HEK293T (cell line): ENCODE measurements around the gene TRAPPC10.

ENCODE experiments used
- ARNT ChIP-seq: fragments of 450-650 bp; IDR thresholded peaks from 2 replicates; pipeline ENCODE4 v1.6.1; 2017; ENCODE audit warnings: mild to moderate bottlenecking
- BHLHE40 ChIP-seq: fragments of 450-650 bp; IDR thresholded peaks from 2 replicates; pipeline ENCODE4 v1.6.1; 2016; ENCODE audit warnings: mild to moderate bottlenecking, moderate library complexity, borderline replicate concordance
- ELF4 ChIP-seq: fragments of 450-650 bp; IDR thresholded peaks from 2 replicates; pipeline ENCODE4 v1.6.1; 2017; ENCODE audit warnings: antibody characterized with exemption
- FOXA1 ChIP-seq: fragments of 450-650 bp; IDR thresholded peaks from 2 replicates; pipeline ENCODE4 v1.6.1; 2016; ENCODE audit warnings: mild to moderate bottlenecking
- FOXK2 ChIP-seq: fragments of 450-650 bp; IDR thresholded peaks from 2 replicates; pipeline ENCODE4 v1.6.1; 2016; ENCODE audit warnings: mild to moderate bottlenecking
- FOXM1 ChIP-seq: fragments of 450-650 bp; IDR thresholded peaks from 2 replicates; pipeline ENCODE4 v1.6.1; 2017; ENCODE audit warnings: mild to moderate bottlenecking, borderline replicate concordance
- HDGF ChIP-seq: fragments of 450-650 bp; IDR thresholded peaks from 2 replicates; pipeline ENCODE4 v1.6.1; 2017; ENCODE audit warnings: antibody characterized with exemption, borderline replicate concordance
- L3MBTL2 ChIP-seq: fragments of 450-650 bp; conservative IDR thresholded peaks from 2 replicates; pipeline ENCODE4 v1.6.1; 2016; ENCODE audit warnings: mild to moderate bottlenecking
- LEF1 ChIP-seq: fragments of 450-650 bp; IDR thresholded peaks from 2 replicates; pipeline ENCODE4 v1.6.1; 2017; ENCODE audit warnings: mild to moderate bottlenecking, borderline replicate concordance
- NFRKB ChIP-seq: fragments of 450-650 bp; IDR thresholded peaks from 2 replicates; pipeline ENCODE4 v1.6.1; 2016; ENCODE audit warnings: mild to moderate bottlenecking, moderate library complexity
- SP1 ChIP-seq: fragments of 450-650 bp; IDR thresholded peaks from 2 replicates; pipeline ENCODE4 v1.6.1; 2017
- SUZ12 ChIP-seq: fragments of 450-650 bp; IDR thresholded peaks from 2 replicates; pipeline ENCODE4 v1.6.1; 2016; ENCODE audit warnings: mild to moderate bottlenecking
- TARDBP ChIP-seq: fragments of 450-650 bp; IDR thresholded peaks from 2 replicates; pipeline ENCODE4 v1.6.1; 2016
- ZNF384 ChIP-seq: fragments of 450-650 bp; IDR thresholded peaks from 2 replicates; pipeline ENCODE4 v1.6.1; 2016

DNA sequence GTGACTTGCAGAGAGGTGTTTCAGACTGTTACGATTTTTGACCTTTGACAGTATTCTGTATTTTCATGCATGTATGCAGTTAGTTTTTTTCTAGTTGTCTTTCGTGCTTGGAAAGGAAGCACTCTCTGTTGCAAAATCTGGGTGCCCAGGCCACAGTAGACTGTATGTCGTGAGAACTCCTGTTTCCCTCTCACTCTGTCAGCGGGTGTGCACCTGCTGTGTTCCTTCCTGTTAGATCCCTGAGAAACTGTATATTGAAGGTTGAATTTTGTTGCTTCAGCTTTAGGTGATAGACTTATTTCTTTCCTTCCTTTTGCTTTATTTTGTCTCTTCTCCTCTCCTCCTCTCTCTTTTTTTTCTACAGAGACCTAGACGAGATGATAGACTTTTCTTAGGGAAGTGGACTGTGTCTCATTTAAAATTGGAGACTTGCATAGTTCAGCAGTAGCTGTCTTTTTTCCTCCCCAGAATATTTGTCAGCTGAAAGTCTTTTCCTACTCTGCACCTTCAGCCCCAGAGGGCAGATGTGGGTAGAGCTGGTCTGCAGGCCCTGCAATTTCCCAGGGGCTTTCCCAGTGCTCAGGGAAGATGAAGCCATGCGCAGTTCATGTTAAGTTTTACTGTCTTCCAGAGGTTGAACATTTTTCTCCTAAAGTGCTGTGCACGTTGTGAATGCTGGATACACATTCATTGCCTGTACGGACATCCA is 1.4 kb downstream of the TRAPPC10 start:
- no peak for TF ChIP-seq TARDBP
- no peak for TF ChIP-seq ELF4
- no peak for TF ChIP-seq SP1
- no peak for TF ChIP-seq BHLHE40
- TF ChIP-seq FOXA1, result no peak
- no peak for TF ChIP-seq NFRKB
- TF ChIP-seq FOXM1, result no peak
- no peak for TF ChIP-seq HDGF
- no peak for TF ChIP-seq L3MBTL2
- no peak for TF ChIP-seq FOXK2
- TF ChIP-seq SUZ12, result no peak
- no peak for TF ChIP-seq ARNT
- no peak for TF ChIP-seq ZNF384
- TF ChIP-seq LEF1, result no peak
